PFSK-1 (cell line): Measurements from ENCODE around the gene TACC3.
A peak's percentile ranks its signal among the peaks of the same experiment; 100 is the strongest.

ENCODE experiments used
- FOXP2 ChIP-seq: optimal IDR thresholded peaks from 2 replicates; pipeline ENCODE3; 2011; ENCODE audit warnings: borderline replicate concordance, control low read depth, inconsistent platforms; ENCODE audit not compliant: insufficient read depth; ENCODE audit errors: extremely low read length, extremely low read depth
- POLR2AphosphoS5 ChIP-seq: IDR thresholded peaks from 2 replicates; pipeline ENCODE4 v1.6.1; 2012; ENCODE audit warnings: low read depth, mild to moderate bottlenecking, control low read depth, low read length, moderate library complexity
- REST ChIP-seq, 2 experiments: IDR thresholded peaks; 2 replicates each; pipeline versions ENCODE4 v1.6.1 to v1.8.0; 2011 to 2012; ENCODE audit warnings: low read depth in 2 of 2, low read length in 2 of 2, control low read depth in 1 of 2, inconsistent platforms in 1 of 2, mild to moderate bottlenecking in 1 of 2, moderate library complexity in 1 of 2; ENCODE audit not compliant: insufficient read depth in 1 of 2
- SIN3A ChIP-seq: IDR thresholded peaks from 2 replicates; pipeline ENCODE4 v1.6.1; 2012; ENCODE audit warnings: mild to moderate bottlenecking, low read length, moderate library complexity, borderline replicate concordance; ENCODE audit not compliant: insufficient read depth
- TAF1 ChIP-seq: IDR thresholded peaks from 2 replicates; pipeline ENCODE4 v1.6.1; 2012; ENCODE audit warnings: low read length, control low read depth, borderline replicate concordance; ENCODE audit not compliant: insufficient read depth

Gene TACC3

DNA sequence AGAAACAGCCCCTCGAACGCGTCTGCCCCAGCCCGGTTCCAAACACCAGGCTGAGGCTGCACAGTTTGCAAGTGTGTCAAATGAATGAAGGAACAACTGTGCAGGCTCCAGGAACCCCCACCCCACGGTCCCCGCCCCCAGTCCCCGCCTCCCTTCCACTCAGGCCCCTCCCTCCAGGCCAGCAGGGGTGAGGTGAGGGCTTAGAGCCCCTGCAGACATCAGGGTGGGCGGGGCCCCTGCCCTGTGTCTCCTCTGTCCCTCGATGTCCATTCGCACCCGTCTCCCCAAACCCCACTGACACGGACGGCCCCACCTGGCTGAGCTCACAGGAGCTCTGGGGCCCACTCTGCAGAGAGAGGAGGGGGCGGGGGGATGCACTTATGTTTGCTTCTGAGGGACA lies 28.5 kb downstream of the TACC3 start:
- TF ChIP-seq SIN3A: no peak
- TF ChIP-seq POLR2AphosphoS5: no peak
- no peak for TF ChIP-seq TAF1
- TF ChIP-seq REST (IDR thresholded peaks at IDR 0.05; ENCODE audit: insufficient read depth in 1 of 2, low read depth in 2 of 2, low read length in 2 of 2): no peak
- no peak for TF ChIP-seq FOXP2

DNA sequence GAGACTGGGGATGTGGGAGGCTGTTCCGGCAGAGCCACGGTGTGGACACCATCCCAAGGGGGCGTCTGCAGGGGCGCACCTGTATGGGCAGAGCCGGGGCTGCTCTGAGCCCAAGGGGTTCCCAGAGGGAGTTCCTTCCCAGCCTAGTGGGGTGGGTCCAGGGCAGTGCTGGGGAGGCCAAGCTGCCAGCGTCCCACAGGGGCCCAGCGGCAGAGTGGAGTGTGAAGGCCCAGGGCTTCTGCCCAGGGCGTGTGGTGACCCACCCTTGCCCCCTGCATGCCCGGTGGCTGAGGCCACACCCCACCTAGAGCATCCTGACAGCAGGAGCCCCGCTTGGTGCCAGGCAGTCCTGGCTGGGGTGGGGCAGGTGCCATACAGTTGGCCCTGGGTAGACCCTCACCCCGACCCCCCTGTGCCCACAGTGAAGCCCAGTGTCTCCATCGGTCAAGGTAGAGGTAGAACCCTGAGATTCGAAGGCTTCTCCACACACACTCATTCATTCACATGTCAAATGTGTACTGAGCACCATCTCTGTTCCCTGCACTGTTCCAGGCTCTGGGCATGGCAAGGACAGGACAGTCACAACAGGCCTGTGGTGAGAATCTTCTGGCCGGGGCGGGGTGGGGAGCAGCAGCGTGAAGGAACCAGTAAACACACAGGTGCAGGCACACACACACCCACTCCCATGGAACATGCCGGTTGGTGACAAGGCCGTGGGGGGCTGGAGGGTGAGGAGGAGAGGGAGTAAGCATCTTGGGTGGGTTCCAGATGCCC lies 29.2 kb downstream of the TACC3 start:
- TF ChIP-seq FOXP2 (no peak), POLR2AphosphoS5 (no peak), TAF1 (no peak), SIN3A (no peak), REST (IDR thresholded peaks at IDR 0.05; ENCODE audit: insufficient read depth in 1 of 2, low read depth in 2 of 2, low read length in 2 of 2) (no peak)

DNA sequence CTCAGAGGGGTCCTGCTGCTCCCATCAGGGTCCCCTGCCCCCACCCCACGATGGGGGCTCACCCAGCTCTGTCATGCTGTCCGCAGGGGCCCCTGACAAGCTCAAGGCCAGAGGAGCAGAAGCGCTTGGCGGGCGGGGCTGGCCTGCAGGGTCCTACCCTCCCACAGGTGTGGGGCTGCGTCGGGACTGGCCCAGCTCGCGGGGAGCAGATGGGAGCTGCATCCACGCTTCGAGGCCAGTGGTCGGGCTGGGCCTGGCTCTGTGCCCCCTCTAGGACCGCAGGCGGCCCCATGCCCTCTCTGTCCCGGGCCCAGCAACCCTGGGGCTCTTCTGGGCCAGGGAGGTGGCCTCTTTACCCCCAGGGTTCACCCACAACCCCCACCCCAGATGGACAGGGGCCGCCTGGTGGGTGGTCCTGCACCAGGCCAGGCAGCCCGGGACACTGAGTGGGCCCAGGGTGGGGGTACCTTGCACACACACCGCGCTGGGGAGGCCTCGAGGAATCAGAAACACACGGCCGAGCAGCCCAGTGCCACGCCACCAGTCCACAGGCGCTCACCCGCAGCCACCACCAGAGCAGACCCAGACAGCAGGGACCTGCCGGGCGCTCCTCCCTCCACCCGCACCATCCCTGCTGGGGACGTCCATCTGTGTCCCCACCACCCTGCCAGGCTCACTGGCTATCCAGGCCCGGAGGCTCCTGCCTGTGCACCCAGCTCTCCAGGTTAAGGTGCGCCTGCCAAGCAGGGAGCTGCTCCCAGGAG lies 30.0 kb downstream of the TACC3 start:
- TF ChIP-seq TAF1: no peak
- TF ChIP-seq SIN3A: no peak
- TF ChIP-seq FOXP2: no peak
- no peak for TF ChIP-seq POLR2AphosphoS5
- TF ChIP-seq REST (IDR thresholded peaks at IDR 0.05; ENCODE audit: insufficient read depth in 1 of 2, low read depth in 2 of 2, low read length in 2 of 2): no peak

GRCh38 chr4:1751919-1752283 lies 30.6 kb downstream of the TACC3 start:
- TF ChIP-seq REST (IDR thresholded peaks at IDR 0.05; ENCODE audit: insufficient read depth in 1 of 2, low read depth in 2 of 2, low read length in 2 of 2) (peak; percentile 40 to 56; a peak in 3 of 4 replicates), TAF1 (no peak)
